CD1c-positive myeloid dendritic cell (primary cell): ENCODE results near the gene HOXA6.

Experiments
- DNase-seq: peaks from one replicate; pipeline ENCODE4 v3.0.0-alpha.2; 2016; ENCODE audit errors: extremely low spot score

The HOXA6 gene

DNA sequence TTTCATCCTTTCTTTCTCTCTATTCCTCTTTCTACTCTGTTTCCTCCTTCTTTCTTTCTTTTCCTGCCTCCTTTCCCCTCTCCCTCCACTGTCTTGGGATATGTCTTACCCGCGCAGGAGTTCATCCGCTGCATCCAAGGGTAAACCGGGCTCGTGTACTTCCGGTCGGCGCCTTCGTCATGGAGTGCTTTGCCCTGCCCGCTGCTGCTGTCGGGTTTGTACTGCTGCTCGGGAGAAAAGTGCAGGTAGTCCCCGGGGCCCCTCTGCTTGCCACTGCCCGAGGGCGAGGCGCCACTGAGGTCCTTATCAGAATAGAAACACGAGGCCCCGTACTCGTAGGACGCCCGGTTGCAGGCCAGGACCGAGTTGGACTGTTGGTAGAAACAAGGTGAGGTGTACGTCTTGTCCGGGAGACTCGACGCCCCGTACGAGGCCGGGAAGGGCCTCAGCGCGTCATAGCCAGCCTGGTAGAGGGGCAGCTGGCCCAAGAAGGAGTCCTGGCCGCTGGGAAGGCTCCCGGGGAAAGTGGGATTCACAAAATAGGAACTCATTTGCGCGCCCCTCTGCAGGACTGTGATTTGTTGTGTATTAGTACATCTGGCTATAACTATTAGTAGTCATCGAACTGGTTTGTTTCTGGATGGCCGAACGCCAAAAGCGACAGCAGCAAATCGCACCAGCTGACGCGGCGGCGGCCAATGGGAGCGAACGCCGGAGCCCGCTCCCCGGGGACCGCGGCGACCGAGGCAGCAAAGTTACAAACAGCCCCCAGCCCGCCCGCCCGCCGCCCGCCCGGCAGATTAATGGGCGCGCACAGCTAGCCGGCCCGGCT lies at the start of gene HOXA6:
Gene HOXA6 (minus strand): TSS at position 576 of the 832 bp plus-strand sequence. CDS start 25 bp downstream, at position 551.
- no peak for DNase-seq

DNA sequence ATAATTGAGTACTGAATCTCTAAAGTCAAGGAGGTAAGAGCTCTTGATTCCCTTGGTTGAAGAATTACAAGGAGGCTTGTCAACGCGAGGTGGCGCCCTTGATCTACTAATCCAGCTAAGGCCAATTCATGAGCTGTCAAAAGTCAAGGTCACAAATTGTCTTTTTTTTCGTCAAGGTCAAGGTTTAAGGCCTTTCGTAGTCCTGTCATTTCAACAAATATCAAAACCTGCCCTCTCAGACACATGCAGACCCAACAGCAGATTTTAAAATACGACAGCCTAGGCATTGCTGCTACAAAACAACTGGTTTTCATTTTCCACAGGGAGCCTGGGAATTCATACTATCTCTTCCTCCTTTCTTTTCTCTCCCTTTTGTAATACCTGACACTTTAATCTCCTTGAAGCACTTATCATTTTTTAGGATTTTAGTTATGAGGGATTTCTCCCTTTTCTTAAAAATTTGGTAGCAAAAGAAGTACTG lies 48.8 kb upstream of the HOXA6 start:
- peak; percentile 85 for DNase-seq

GRCh38 chr7:27194686-27195379 lies 47.3 kb upstream of the HOXA6 start:
- DNase-seq: no peak

DNA sequence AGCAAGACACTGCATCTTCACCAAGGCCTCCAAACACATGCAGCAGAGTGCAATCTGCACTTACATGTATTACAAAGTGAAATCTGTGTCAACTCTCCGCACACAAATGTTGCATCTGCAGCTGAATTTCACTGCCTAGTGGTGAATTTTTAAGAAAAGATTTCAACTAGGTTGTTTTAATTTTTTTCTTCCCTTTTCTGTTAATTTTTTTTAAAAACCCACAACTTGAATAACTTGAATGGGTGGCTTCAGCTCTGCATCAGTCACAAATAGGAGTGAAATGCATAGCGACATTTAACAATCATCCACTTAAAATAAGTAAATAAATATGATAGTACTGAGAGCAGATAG lies 46.4 kb upstream of the HOXA6 start:
- DNase-seq: no peak

DNA sequence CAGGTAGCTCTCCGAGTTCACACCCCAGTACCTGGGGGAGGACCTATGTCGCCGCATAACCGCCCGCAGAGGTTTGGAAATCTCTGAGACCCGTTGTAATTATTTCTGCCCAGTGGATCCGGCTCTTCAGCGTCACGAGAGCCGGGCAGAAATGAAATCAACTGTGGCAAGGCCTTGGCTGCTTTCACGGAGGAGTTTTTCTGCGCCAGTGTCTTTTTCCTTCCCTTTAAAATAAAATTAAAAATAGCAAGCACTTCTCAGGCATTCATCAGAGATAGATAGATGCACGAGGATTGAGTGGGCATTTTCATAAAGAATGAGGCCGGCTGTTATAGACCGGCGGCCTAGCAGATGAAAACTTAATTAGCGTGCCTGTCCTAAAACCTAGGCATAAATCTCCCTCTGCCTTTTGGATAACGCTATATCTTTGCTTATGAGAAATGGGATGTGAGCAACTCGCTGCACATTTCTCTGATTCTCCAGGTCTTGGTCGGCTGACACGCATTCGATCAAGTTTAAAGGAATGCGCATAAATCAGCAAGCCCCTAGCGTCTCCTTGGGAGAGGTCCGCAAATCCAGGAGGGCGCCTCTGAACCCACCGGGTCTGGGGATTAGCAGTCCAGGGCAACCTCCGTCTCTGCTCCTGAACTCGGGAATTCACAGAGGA lies 45.9 kb upstream of the HOXA6 start:
- no peak for DNase-seq

GRCh38 chr7:27192546-27193334 lies 45.2 kb upstream of the HOXA6 start:
- peak; percentile 79 for DNase-seq

GRCh38 chr7:27191833-27192545 lies 44.4 kb upstream of the HOXA6 start:
- no peak for DNase-seq

GRCh38 chr7:27191161-27191731 lies 43.7 kb upstream of the HOXA6 start:
- no peak for DNase-seq

DNA sequence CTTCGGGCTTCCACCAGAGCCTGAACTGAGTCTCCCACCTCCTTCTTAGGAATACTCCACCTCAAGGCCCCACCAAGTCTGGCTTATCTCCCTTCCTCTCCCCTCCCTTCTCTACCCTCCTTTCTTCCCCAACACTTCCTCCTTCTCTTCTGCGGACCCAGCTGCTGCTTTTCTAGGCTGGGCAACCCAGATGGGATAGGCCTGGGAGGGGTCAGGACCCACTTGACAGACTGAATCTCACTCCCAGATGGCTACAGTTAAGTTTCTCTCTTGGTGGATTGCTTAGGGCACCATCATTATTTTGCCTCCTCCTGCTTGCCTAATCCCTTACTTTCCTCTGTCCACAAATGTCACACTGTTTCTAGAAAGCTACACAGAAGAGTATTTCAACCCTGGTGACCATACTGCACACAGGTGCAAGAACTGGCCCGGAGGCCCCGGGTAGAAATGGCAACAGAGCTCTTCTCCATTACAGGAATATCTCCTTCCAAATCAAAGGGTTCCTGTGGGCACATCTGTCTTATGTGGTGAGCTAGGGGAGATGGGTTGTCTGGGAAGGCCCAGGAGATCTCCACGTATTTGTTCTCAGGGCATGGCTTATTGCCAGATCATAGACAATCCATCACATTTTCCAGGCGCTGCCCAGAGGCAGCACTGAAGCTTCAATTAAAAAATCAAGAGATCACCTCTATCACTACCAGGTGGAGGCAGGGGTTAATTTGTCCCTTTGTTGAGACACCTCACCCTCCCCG lies 42.6 kb upstream of the HOXA6 start:
- no peak for DNase-seq

DNA sequence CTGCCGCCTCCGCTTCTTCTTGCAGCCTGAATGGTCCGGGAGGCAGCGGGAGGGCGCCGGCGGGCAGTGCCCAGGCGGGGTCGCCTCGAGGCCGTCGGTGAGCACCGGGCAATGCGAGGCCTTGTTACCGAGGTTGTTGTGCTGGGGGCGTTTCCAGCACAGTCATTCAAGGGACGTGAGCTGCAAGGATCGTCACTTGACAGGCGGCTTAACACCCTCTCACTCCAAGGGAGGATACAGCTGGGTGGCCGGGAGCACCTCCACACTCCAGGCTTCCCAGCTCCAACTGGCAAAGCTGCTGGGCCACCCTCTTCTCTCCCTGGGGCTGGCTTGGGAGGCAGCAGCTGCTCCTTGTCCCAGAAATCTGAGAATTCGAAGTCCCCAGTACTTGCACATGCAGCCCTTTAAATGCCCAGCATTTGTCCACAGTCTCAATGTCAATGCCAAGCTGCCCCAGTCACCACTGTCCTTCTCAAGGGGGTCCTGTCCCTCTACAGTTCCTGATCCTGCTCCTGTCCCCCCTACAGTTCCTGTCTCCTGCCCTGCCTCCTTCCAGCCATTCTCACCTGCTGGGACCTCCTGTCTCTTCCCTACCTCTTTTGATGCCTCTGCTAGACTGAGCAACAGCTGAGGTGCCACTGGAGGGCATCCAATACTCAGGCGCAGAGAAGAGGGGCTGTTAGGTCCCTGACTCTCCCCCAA lies 41.9 kb upstream of the HOXA6 start:
- no peak for DNase-seq

- no peak for DNase-seq
Observed at GRCh38 chr7:27188386-27189294, 41.1 kb upstream of the HOXA6 start.

DNA sequence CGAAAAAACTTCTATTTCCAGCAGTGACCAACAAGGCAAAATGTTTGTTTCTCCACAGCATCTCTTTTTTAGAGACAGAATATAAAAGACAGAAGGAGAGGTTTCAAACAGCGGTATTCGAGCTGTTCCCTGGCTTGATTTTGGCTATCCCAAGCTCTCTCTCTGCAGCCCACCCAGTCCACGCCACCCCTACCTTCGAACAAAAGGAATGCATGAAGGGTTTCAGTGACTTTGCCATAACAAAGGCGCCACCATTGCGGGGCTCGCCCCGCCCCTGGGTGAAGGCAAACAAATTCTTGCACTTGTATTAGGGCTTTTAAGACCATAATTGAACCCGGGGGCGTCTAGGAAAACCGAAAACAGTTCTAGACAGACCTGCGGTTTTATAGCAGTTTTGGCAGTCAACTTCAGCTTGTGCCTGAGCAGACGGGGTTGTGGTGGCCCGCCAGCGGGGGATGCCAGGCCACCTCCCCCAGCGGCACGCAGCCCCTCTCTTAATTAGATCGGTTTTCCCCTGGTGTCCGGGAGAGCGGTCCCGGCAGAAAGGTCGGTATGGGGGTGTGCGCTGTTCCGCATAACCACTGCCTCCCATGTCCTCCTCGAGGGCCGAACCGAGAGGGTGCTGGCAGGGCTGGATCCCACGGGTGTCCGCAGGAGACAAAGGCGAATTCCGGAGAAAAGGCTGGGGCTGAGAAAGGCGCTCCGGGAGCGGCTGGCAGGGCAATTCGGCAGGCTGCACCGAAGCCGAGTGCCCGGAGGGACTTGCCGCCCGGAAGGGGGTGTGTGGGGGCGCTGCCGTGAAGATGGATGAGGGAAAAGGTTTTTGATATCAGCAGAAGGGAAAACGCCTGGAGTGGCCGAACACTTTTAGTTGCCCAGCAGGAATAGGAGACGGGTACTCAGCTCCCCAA lies 40.2 kb upstream of the HOXA6 start:
- no peak for DNase-seq

GRCh38 chr7:27186668-27187474 lies 39.3 kb upstream of the HOXA6 start:
- no peak for DNase-seq

- DNase-seq: no peak
Observed at GRCh38 chr7:27185854-27186667, 38.5 kb upstream of the HOXA6 start.

DNA sequence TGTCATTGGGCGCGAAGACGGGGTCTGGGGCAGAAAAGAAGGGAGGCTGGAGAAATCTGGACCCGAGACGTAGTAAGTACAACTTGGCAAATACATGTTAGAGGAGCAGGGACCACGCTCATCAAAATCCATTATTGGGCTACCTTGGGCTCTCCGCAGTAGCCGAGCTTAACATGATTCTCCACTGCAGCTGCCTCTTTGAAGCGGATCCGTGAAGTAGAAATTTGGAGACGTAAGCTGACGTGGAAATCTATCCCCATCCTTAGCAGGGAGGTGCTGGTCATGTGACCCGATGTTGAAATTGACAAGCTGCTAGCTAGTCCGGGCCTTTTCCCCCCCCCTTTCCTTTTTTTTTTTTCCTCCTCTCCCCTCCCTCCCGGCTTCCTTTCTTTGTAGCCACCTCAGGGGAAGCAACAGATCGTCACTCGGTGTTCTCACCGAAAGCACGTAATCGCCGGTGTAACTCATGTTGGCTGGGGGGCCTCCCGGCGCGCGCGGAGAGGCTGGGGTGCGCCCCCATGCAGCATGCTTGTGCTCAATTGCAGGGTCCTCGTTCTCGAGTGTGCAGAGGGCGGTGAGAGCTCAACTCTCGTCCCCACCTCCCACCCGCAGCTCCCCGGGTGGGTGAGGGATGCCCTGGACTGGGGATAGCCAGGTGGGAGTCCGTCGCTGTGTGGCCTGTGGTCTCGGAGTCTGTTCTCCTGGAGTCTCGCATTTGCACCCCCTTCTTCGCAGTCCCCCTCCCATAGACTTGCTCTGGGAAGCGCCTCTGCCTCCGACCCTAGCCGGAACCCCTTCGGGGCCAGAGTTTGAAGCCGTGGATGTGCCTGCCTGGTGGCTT lies 37.7 kb upstream of the HOXA6 start, which contains the start of gene HOXA11:
Gene HOXA11 (minus strand): TSS at position 220 of the 841 bp plus-strand sequence. CDS start 88 bp downstream, at position 132.
- DNase-seq: peak; percentile 41
